Right cardiac atrium (tissue), 5 donors: ENCODE data around the gene GJD2. TPM values are rescaled to one million over a fixed set of nuclear protein-coding genes. Genes with fewer than 3 reads are reported as not detected.

ENCODE experiments used
- ATAC-seq, 2 donors: fragments of 200-7000 bp; cut with Tn5 transposase; one replicate each; pipeline versions ENCODE4 v1.8.0 to v1.9.1; 2020; ENCODE audit warnings: moderate library complexity in 2 of 2, mild to moderate bottlenecking in 1 of 2
- DNase-seq, 3 donors: peaks; one replicate each; pipeline ENCODE4 v3.0.0-alpha.2; 2020
- H3K27ac ChIP-seq: one replicate; pipeline ENCODE4 v1.5.1; 2013; ENCODE audit warnings: mild to moderate bottlenecking, low read length, control low read depth, moderate library complexity
- H3K27me3 ChIP-seq: one replicate; pipeline ENCODE4 v1.6.1; 2013; ENCODE audit not compliant: control insufficient read depth, insufficient read depth
- H3K4me1 ChIP-seq: one replicate; pipeline ENCODE4 v1.6.1; 2013; ENCODE audit warnings: low read length; ENCODE audit not compliant: control insufficient read depth, insufficient read depth
- H3K4me3 ChIP-seq: one replicate; pipeline ENCODE4 v1.5.1; 2013; ENCODE audit warnings: low read length, control low read depth
- H3K9me3 ChIP-seq: one replicate; pipeline ENCODE4 v1.6.1; 2013; ENCODE audit warnings: low read length; ENCODE audit not compliant: control insufficient read depth
- WGBS: extraction: QIAGEN DNeasy Blood & Tissue Kit; methylation state at CpG from one replicate; pipeline ENCODE4 v1.1.7; 2013; 5-methylcytosine and 5-hydroxymethylcytosine counted together
- intact Hi-C, 4 donors: fragments of 100-400 bp; cut with DNase I; formaldehyde crosslinking; loops; one replicate each; pipeline versions ENCODE4 v1.11.0 to v1.14.0; 2022 to 2023
- polyA plus RNA-seq: library from polyadenylated mRNA; stranded (reverse); fragments of 200-250 nt; gene quantifications from one replicate; pipeline ENCODE4 v1.2.3, GENCODE V29; 2013
- total RNA-seq, 4 donors: library from RNA; stranded (reverse); fragmentation: NEBNext Ultra II Directional; extraction: Animal tissue kit (Norgen Biotek cat#: 25700); gene quantifications; one replicate each; pipeline ENCODE4 v1.2.1, GENCODE V29; 2021
- donor health status: healthy with polysubstance abuse.
- donor health status: DM: no; HTN: yes; CAD: no.
- donor health status: DM: no; HTN: no; CAD: no.
- donor health status: DM: no; HTN: yes; CAD: no; lungs with severe emphysema.
- donor health status: DM: yes; HTN: yes; CAD: no.

GJD2 gene
- total and polyA plus RNA-seq, 5 donors = 2.0 to 34.1 (median 7.4) TPM

DNA sequence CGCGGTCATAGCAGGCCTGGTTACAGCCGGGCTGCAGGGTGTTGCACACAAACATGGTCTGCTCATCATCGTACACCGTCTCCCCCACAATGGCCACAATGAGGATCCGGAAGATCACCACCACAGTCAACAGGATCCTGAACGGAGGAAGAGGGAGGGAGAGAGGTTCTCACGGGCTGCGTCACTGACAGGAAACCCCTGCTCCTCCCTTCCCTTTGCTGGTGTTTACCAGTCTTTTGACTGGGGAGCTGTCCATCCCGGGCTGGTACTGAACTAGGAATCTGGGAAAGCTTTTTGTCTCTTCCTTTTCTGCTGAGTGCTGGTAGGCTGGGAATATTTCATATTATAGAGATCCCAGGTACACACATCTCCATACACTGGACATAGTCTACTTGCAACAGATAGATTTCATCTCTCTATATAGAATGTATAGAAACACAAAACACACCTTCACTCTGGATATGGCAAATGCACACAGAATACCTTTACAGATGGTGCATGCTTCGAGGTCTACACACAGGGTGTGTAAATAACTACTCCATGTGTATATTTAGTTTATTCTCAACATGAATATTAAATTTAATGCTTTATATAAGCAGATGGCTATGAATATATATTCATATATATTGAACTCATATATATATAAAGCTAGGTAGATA, 1.4 kb downstream of the GJD2 start:
- 32% methylated on average over 11 of the region's 11 CpGs for WGBS
- Histone ChIP-seq H3K9me3 (no peaks in the 10 kb centered on the region), H3K4me3 (no peak overlapping the region), H3K27ac (no peak overlapping the region), H3K27me3 (no peaks in the 10 kb centered on the region), H3K4me1 (no peaks in the 10 kb centered on the region)
- DNase-seq (peak; percentile 33 to 48 (median 44)), ATAC-seq (peak; percentile 45 to 58)
- intact Hi-C loops = no loop called here

DNA sequence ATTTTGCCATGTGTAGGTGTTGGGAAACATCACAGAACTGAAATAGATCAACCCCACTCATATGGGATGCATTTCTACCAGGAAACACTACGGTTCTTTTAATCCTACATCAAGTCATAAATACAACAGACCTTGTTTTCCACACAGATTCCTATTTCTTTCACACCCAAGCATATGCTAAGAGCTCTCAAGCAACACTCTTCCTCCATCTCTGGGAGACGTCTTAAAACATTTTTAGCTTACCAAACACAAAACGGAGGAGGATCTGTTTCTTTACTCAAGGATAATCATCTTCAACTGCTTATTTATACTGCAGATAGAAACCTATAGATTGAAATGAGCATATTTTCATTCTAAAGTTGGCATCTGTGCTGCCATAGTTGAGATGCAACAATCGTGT, 5.1 kb downstream of the GJD2 start:
- DNase-seq (no peak), ATAC-seq (no peak)
- no peak overlapping the region for H3K4me3 ChIP-seq
- WGBS = 75% methylated on average over 4 of the region's 4 CpGs
- H3K9me3 ChIP-seq = no peaks in the 10 kb centered on the region
- H3K27me3 ChIP-seq = no peaks in the 10 kb centered on the region
- H3K27ac ChIP-seq = no peak overlapping the region
- intact Hi-C loops = no loop called here
- no peaks in the 10 kb centered on the region for H3K4me1 ChIP-seq

DNA sequence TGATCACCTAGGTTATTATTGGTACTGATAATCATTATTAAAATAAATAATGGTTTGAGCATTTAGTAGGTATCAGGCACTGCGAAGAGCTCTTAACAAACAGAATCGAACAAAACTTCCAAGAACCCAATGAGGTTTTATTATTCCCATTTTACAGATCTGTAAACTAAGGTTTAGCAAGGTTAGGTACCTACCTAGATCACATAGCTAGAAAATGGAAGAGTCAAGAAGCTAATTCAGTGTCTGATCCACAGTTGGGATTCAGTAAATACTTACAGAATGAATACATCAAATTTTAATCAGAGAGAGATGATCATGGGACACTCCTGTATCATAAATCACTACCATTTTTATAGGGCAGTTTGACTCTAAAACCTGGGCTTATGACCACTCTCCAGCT, 15.5 kb downstream of the GJD2 start:
- no peak for ATAC-seq

DNA sequence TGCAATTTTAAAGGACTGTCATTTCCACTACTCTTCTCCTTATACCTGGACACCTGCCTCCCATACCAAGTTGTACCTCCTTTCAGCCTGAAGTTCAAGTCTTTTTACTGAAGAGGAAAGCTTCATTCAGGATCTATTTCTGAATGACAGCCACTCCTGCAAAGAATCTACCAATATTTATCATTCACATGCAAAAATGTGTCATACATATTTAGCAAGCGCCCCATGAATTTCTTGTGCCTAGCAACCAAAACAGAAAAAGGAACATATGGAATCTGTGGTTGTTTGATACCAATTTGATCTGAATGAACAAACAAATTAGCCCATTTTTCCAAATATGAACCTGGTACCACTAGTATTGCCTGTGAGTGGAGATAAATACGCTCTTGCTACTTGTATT, 16.8 kb downstream of the GJD2 start:
- no peaks in the 10 kb centered on the region for H3K27me3 ChIP-seq
- 91% methylated on average over 2 of the region's 2 CpGs for WGBS
- no peak overlapping the region for H3K27ac ChIP-seq
- H3K9me3 ChIP-seq = no peaks in the 10 kb centered on the region
- H3K4me1 ChIP-seq = no peaks in the 10 kb centered on the region
- ATAC-seq = no peak
- no peak overlapping the region for H3K4me3 ChIP-seq
- DNase-seq = no peak
- intact Hi-C loops = no loop called here

More for the DNA sequence above, 15.5 kb downstream of the GJD2 start:
- Histone ChIP-seq H3K27me3 (no peaks in the 10 kb centered on the region), H3K27ac (no peak overlapping the region), H3K4me1 (no peaks in the 10 kb centered on the region), H3K9me3 (no peaks in the 10 kb centered on the region), H3K4me3 (no peak overlapping the region)
- intact Hi-C loops = no loop called here
- DNase-seq = no peak
- WGBS = 88% methylated on average over 2 of the region's 2 CpGs

DNA sequence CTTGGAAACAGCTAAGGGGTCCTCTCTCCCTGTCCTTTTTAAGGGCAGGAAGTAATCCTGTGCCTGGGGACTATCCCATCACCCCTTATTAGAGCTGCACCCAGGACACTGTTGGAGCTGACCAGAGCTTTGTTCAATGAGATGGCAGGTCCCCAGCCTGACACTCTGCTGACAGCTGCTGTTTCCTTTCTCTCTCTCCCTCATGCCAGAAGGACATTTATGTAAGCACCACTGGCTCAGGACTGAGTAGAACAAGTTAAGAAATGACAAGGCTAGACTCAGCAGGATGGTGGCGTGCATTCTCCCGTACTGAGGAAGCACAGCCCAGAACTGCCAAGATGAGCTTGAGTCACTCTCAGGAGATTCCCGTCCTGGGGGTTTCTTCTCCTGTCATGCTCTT, 17.3 kb downstream of the GJD2 start:
- no peak overlapping the region for H3K27ac ChIP-seq
- ATAC-seq = peak; percentile 76 to 90
- H3K27me3 ChIP-seq = no peaks in the 10 kb centered on the region
- WGBS = 35% methylated on average over 3 of the region's 3 CpGs
- intact Hi-C loops = no loop called here
- H3K4me3 ChIP-seq = no peak overlapping the region
- no peaks in the 10 kb centered on the region for H3K4me1 ChIP-seq
- DNase-seq = peak in 1 of 3 donors; percentile 40
- H3K9me3 ChIP-seq = no peaks in the 10 kb centered on the region

DNA sequence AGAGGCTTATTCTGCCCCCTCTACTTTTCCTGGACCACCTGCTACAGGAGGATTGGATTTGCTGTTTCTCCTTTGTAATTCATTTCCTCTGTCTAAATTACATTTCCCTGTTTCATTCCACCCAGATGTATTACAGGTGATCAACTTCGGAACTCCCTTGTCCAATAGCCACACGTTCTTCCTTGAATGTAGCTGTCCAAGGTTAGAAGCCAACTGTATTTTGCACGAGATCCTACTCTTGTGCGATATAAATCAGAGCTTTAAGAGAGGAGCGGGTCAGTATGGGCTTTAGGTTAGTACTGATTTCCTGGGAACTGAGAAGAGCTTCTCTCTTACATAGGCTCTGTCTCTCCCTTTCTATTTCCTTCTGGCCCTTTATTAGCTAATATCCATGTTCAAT, 20.5 kb downstream of the GJD2 start:
- no peaks in the 10 kb centered on the region for H3K9me3 ChIP-seq
- H3K4me1 ChIP-seq = no peaks in the 10 kb centered on the region
- no peaks in the 10 kb centered on the region for H3K27me3 ChIP-seq
- no peak overlapping the region for H3K27ac ChIP-seq
- DNase-seq (no peak), ATAC-seq (no peak)
- H3K4me3 ChIP-seq = no peak overlapping the region
- WGBS = 67% methylated on average over 5 of the region's 5 CpGs
- intact Hi-C loops = no loop called here

DNA sequence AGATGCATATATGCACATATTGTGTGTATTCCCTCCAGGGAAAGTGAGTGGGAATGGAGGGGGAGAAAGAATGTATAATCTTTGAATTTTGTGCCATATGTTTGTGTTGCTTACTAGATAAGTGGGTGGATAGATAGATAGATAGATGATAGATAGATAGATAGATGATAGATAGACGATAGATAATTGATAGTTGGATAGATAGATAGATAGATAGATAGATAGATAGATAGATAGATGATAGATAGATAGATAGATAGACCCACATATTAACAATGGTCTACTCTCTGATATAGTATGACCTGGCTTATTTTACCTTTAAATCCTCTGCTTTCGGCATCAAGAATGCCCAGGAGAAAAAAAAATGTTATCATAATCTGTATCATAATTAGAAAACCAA, 21.2 kb downstream of the GJD2 start:
- WGBS = 80% methylated on average over 2 of the region's 2 CpGs
- Histone ChIP-seq H3K4me1 (no peaks in the 10 kb centered on the region), H3K4me3 (no peak overlapping the region), H3K9me3 (no peaks in the 10 kb centered on the region), H3K27ac (no peak overlapping the region), H3K27me3 (no peaks in the 10 kb centered on the region)
- no peak for DNase-seq
- no peak for ATAC-seq
- intact Hi-C loops = no loop called here

DNA sequence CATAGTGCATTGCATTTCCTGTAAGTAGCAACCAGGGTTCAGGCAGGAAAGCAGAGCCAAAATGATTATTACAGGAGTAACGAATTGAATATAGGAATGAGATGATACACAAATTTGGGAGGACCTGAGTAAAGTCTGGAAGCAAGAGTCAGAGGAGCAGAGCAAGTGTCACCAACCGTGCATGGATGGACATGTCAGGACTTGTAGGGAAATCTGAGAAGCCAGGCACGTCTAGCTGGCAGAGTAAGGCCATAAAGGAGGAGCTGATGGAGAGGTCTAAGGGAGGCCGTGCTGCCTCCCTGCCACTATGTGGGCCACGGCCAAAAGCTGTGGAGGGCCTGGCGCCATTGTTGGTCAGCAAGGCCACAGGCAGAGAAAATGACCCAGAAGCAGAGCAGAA, 22.4 kb downstream of the GJD2 start:
- Histone ChIP-seq H3K9me3 (no peaks in the 10 kb centered on the region), H3K27ac (no peak overlapping the region), H3K4me3 (no peak overlapping the region), H3K27me3 (no peaks in the 10 kb centered on the region), H3K4me1 (no peaks in the 10 kb centered on the region)
- intact Hi-C loops = no loop called here
- no peak for DNase-seq
- no peak for ATAC-seq
- 81% methylated on average over 6 of the region's 6 CpGs for WGBS

DNA sequence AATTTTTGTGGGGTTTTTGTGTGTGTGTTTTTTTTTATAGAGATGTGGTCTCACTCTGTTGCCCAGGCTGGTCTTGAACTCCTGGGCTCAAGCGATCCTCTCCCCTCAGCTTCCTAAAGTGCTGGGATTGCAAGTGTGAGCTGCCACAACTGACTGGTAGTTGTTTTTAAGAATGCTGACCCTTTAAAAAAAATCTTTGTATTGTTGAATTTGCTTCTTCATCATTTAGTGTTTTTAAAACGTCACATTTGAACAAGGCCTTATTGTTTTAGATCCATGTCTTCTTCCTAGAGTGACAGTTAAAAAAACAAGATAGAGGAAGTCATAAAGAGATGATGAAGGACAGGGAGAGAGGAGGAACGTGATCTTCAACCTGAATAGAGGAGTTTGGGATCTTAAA, 24.1 kb downstream of the GJD2 start:
- Histone ChIP-seq H3K4me1 (no peaks in the 10 kb centered on the region), H3K9me3 (no peaks in the 10 kb centered on the region), H3K27me3 (no peaks in the 10 kb centered on the region), H3K27ac (no peak overlapping the region), H3K4me3 (no peak overlapping the region)
- no peak for ATAC-seq
- intact Hi-C loops = no loop called here
- 61% methylated on average over 3 of the region's 3 CpGs for WGBS
- no peak for DNase-seq

DNA sequence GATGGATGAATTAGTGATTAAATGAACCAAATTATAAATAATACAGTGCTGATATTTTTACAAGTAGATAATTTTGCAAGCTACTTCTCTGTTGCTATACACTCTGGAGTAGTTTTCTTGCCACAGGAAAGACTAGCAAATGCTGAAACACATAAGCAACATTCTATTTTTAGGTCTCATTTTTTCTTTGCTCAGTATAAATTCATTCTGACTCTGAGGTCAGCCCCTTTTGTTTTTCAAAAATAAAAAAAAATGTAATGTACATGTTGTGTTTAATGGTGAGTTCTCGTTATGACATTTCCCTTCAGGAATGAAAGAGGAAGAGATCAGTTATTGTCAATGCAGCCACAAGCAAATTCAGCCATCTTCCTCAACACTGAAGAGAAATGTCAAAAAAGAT, 24.9 kb downstream of the GJD2 start:
- ATAC-seq = no peak
- Histone ChIP-seq H3K27me3 (no peaks in the 10 kb centered on the region), H3K27ac (no peak overlapping the region), H3K4me1 (no peaks in the 10 kb centered on the region), H3K9me3 (no peaks in the 10 kb centered on the region), H3K4me3 (no peak overlapping the region)
- WGBS = 44% methylated on average over 1 of the region's 1 CpG
- no peak for DNase-seq
- intact Hi-C loops = no loop called here

DNA sequence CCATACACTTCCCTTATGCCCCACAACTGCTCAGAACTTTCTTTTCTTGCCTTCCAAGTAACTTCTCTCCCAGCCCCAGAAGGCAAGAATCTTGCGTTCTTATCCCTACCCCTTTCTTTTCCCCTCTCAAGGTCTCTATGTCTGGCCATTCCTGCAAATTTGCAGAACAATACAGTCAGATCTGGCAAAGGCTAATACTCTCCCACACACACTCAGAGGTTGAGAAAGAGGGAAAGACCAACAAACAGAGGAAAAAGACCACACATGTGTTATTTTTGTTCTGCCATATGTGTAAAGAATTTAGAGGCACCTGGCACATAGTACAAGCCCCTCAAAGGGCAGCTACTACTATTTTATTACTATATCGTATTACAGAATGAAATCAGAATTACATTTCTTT, 25.7 kb downstream of the GJD2 start:
- 77% methylated on average over 2 of the region's 2 CpGs for WGBS
- DNase-seq = no peak
- Histone ChIP-seq H3K4me1 (no peaks in the 10 kb centered on the region), H3K4me3 (no peak overlapping the region), H3K27ac (no peak overlapping the region), H3K27me3 (no peaks in the 10 kb centered on the region), H3K9me3 (no peaks in the 10 kb centered on the region)
- intact Hi-C loops = no loop called here
- no peak for ATAC-seq
